HAP-1 (cell line): ENCODE results near the gene PROSER1.
"Not testable (repeated sequence)": the region's sequence is repeated elsewhere in the genome, so short reads cannot be mapped to it uniquely, and the experiment has no call there.

ENCODE experiments used
- DNase-seq, 2 experiments: peaks; one replicate each; pipeline ENCODE4 v3.0.0-alpha.2; 2016 to 2020; ENCODE audit warnings: low spot score in 2 of 2
- H3K27me3 ChIP-seq: fragments of 250-450 bp; sonication (Bioruptor Pico); 2 replicates; pipeline ENCODE4 v1.5.1; 2020; ENCODE audit warnings: low read depth, mild to moderate bottlenecking, moderate library complexity
- H3K36me3 ChIP-seq: fragments of 250-450 bp; sonication (Bioruptor Pico); replicated peaks from 2 replicates; pipeline ENCODE4 v1.5.1; 2020; ENCODE audit warnings: mild to moderate bottlenecking
- H3K4me1 ChIP-seq: fragments of 250-450 bp; sonication (Bioruptor Pico); 2 replicates; pipeline ENCODE4 v1.5.1; 2020; ENCODE audit warnings: mild to moderate bottlenecking
- H3K4me3 ChIP-seq: fragments of 250-450 bp; sonication (Bioruptor Pico); 2 replicates; pipeline ENCODE4 v1.5.1; 2020; ENCODE audit warnings: mild to moderate bottlenecking, moderate library complexity
- H3K9me3 ChIP-seq: fragments of 250-450 bp; sonication (Bioruptor Pico); 2 replicates; pipeline ENCODE4 v1.5.1; 2020; ENCODE audit warnings: mild to moderate bottlenecking, moderate library complexity
- in situ Hi-C: fragments of 300-500 bp; cut with MboI; formaldehyde crosslinking; loops from 3 replicates; pipeline ENCODE4 v1.14.3; 2020; ENCODE audit warnings: low sequenced_read_pairs, inconsistent platforms, mixed read lengths

PROSER1 gene

DNA sequence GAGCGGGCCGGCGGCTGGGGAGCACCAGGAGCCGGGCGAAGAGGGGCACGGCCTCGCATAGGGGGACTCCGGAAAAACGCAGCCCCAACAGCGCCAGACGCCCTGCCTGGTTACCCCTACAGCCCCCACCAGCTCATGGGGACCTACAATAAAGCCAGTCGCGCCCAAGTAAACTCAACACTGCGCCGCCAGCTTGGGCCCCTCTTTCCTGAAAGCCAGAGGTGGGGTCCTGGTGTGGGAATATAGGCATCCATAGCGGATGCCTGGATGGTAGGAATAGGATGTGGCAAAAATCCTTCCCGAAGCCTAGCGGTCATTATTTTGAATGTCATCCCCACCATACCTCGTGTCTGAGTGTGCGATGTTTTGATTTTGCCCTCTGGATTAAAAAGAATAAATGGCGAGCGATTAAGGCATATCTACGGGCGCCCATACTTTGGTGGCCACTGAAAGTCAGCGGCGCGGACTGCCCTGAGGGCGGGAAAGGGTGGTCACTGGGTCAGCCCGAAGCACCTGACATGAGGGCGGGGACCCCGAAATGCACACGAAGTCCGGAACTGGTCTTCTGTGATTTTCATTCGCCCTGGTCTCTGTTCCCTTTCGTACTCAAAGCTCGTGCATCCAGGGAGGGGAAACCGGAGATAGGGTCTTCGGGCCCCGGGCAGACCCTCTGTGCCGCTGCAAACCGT lies at the start of gene PROSER1, which contains the start of gene NHLRC3:
TSS of gene PROSER1 (minus strand) at position 210 of the 689 bp plus-strand sequence. CDS start 847 bp downstream, outside the sequence.
TSS of gene NHLRC3 (plus strand) at position 577 of the 689 bp plus-strand sequence. CDS start 184 bp downstream, outside the sequence.
- no peaks in the 10 kb centered on the region for H3K9me3 ChIP-seq
- peaks cover 9% of the 10 kb centered on the region for H3K4me1 ChIP-seq
- in situ Hi-C loops = no loop called here
- H3K36me3 ChIP-seq = no peaks in the 10 kb centered on the region
- no peaks in the 10 kb centered on the region for H3K27me3 ChIP-seq
- DNase-seq = peak; percentile 76 to 92
- H3K4me3 ChIP-seq = peak within 1 kb of the TSS; percentile 69

DNA sequence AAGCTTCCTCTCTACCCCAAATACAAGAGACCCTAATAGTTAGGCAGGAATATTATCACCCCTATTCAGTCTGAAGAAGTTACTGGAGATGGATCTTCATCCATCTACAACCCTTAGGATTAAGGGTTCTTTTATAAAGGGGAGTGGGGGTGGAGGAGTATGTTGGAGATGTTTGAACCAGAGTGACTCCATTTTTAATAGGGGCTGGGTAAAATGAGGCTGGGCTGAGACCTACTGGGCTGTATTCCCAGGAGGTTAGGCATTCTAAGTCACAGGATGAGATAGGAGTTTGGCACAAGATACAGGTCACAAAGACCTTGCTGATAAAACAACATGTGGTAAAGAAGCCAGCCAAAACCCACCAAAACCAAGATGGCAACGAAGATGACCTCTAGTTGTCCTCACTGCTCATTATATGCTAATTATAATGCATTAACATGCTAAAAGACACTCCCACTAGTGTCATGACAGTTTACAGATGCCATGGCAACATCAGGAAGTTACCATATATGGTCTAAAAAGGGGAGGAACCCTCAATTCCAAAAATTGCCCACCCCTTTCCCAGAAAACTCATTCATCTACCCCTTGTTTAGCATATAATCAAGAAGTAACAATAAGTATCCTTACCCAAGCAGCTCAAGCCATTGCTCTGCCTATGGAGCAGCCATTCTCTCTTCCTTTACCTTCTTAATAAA lies 48.5 kb upstream of the PROSER1 start:
- H3K36me3 ChIP-seq, H3K27me3 ChIP-seq, H3K9me3 ChIP-seq, H3K4me3 ChIP-seq, H3K4me1 ChIP-seq, DNase-seq, in situ Hi-C loops: not testable (repeated sequence)

DNA sequence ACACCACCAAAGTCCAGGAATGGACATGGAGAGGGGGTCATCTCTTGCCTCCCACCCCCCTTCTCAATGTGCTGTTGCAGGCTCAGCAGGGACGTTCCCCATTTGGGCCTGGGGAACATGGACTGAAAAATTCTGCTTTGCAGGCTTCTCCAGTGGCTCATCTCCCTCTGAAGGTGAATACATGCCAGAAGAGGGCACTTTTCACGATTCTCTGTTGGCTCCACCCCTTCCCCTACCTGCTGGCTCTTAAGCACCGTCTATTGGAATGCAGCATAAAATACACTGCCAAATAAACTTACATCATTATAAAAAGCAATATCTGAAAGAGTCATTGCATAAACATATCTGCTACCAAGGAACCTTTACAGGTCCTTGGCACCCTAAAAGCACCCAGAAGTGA lies 36.1 kb upstream of the PROSER1 start:
- no peak for DNase-seq
- in situ Hi-C loops = no loop called here
- H3K27me3 ChIP-seq = no peaks in the 10 kb centered on the region; the same call in 1 of the 2 replicates

DNA sequence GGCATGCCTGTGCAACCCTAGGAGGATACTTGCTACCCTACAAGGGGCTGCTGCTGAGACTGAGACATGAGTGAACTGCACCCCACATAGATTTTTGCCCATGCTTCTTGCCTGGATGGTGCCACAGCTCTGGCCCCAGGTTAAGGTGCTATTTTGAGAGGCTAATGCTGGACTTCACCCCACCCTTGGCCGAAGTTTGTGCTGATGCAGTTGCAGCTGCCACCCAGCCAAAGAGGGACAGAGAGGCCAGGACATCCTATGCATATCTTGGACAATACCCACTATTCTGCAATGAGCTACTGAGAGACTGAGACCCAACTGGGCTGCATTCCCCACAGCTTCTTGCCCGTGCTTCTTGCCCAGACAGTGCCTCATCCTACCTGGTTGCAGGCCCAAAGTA lies 35.0 kb upstream of the PROSER1 start:
- Histone ChIP-seq H3K27me3 (no peaks in the 10 kb centered on the region), H3K9me3 (no peaks in the 10 kb centered on the region), H3K36me3 (no peaks in the 10 kb centered on the region), H3K4me3 (no peak overlapping the region), H3K4me1 (no peaks in the 10 kb centered on the region; the same call in 1 of the 2 replicates)
- DNase-seq = no peak
- in situ Hi-C loops = no loop called here

More for the DNA sequence above, 36.1 kb upstream of the PROSER1 start:
- no peaks in the 10 kb centered on the region for H3K36me3 ChIP-seq
- H3K4me3 ChIP-seq = no peak overlapping the region
- no peaks in the 10 kb centered on the region for H3K9me3 ChIP-seq
- H3K4me1 ChIP-seq = no peaks in the 10 kb centered on the region; the same call in 1 of the 2 replicates

DNA sequence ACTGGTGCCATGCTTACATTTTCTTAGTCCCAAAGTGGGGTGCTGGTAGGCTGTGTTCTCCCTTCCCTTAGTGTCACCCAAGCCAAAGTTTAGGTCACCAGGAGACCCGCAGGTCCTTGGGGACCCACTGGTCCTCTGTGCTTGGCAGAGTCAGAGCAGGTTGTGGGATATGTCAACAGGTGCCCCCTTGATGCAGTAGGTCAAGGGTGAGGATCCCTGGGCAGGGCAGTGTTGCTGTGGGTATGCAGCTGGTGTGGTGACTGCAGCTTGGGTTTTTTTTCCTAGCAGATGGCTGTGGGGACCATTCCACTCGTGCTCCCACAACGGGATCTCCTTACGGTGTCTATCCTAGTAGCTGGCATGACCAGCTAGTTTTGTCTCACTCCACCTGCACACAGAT lies 24.1 kb upstream of the PROSER1 start:
- H3K27me3 ChIP-seq = no peaks in the 10 kb centered on the region
- no peak for DNase-seq
- in situ Hi-C loops = loop anchor here (10.0 kb wide), 2 partner anchors 203 to 553 kb away; no protein-coding TSS in a partner anchor
- H3K36me3 ChIP-seq = no peaks in the 10 kb centered on the region
- no peaks in the 10 kb centered on the region for H3K9me3 ChIP-seq
- H3K4me3 ChIP-seq = no peak overlapping the region
- H3K4me1 ChIP-seq = no peaks in the 10 kb centered on the region

DNA sequence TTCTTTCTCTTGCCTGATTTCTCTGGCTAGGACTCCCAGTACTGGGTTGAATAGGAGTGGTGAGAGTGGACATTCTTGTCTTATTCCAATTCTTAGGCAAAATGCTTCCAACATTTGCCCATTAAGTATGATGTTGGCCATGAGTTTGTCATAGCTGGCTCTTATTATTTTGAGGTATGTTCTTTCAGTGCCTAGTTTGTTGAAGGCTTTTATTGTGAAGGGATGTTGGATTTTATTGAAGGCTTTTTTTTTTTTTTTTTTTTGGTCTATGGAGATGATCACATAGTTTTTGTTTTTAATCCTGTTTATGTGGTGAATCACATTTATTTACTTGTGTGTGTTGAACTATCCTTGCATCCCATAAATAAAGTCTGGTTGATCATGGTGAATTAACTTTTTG lies 20.2 kb upstream of the PROSER1 start:
- Histone ChIP-seq H3K36me3 (no peaks in the 10 kb centered on the region), H3K27me3 (no peaks in the 10 kb centered on the region), H3K4me1 (no peaks in the 10 kb centered on the region), H3K4me3 (no peak overlapping the region), H3K9me3 (no peaks in the 10 kb centered on the region)
- no peak for DNase-seq
- in situ Hi-C loops = no loop called here

DNA sequence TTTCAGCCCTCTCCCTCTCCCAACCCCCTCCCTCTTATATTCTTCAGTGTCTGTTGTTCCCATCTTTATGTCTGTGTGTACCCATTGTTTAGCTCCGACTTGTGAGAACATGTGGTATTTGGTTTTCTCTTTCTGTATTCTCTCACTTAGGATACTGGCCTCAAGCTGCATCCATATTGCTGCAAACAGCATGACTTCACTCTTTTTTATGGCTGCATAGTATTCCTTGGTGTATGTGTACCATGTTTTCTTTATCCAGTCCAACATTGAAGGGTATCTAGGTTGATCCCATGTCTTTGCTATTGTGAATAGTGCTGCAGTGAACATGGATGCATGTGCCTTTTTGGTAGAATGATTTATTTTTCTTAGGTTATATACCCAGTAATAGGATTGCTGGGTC lies 18.1 kb upstream of the PROSER1 start:
- in situ Hi-C loops = no loop called here
- Histone ChIP-seq H3K36me3 (no peaks in the 10 kb centered on the region), H3K4me3 (no peak overlapping the region), H3K9me3 (no peaks in the 10 kb centered on the region), H3K4me1 (peaks cover 9% of the 10 kb centered on the region), H3K27me3 (no peaks in the 10 kb centered on the region)
- DNase-seq = no peak

DNA sequence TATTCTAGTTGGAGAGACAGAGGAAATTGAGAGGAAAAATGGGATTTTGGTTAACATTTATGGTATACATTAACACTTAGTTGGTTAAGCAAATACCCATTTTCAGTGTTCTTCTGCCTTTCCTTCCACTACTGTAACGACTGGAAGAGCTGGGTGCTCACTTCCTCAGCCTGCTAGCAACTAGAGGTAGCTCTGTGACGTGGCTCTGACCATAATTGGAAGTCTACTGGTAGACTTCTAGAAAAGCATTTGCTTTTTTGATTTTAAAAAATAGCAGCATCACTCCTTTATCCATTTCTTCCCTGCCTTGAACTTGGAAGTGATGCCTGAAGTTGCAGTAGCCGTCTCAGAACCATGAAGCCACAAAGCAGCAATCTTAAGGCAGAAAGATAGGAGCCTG lies 16.2 kb upstream of the PROSER1 start:
- H3K4me3 ChIP-seq = no peak overlapping the region
- H3K36me3 ChIP-seq = no peaks in the 10 kb centered on the region
- no peaks in the 10 kb centered on the region for H3K9me3 ChIP-seq
- no peak for DNase-seq
- H3K27me3 ChIP-seq = no peaks in the 10 kb centered on the region
- in situ Hi-C loops = no loop called here
- H3K4me1 ChIP-seq = peaks cover 12% of the 10 kb centered on the region

DNA sequence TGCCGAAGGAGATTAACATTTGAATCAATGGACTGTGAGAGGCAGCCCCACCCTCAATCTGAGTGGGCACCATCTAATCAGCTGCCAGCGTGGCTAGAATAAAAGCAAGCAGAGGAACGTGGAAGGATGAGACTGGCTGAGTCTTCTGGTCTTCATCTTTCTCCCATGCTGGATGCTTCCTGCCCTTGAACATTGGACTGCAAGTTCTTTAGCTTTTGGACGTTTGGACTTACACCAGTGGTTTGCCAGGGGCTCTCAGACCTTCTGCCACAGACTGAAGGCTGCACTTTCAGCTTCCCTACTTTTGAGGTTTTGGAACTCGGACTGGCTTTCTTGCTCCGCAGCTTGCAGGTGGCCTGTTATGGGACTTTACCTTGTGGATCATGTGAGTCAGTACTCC lies 15.1 kb upstream of the PROSER1 start:
- DNase-seq = peak; percentile 31 to 49
- in situ Hi-C loops = no loop called here
- H3K27me3 ChIP-seq = no peaks in the 10 kb centered on the region
- peaks cover 12% of the 10 kb centered on the region for H3K4me1 ChIP-seq
- no peak overlapping the region for H3K4me3 ChIP-seq
- no peaks in the 10 kb centered on the region for H3K9me3 ChIP-seq
- H3K36me3 ChIP-seq = no peaks in the 10 kb centered on the region

DNA sequence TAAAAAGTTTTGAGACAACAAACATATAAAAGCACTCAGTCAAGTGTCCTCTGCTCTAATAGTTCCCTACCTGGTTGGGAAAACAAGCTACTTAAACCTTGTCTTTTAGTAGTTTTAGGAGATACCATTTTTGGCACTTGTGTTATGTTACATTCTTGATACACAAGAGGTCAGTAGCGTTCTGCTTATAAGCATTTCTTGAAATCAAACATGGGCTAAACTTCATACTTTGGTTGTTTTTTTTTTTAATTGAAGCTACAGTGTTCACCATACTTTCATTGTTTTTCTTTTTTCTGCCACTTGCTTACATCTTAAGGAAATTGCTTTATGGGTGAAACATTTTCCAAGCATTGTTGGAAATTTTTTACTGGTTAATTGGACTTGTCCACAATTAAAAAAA lies 13.3 kb upstream of the PROSER1 start:
- no peaks in the 10 kb centered on the region for H3K9me3 ChIP-seq
- peak in 1 of 2 experiments; percentile 69 for DNase-seq
- no peaks in the 10 kb centered on the region for H3K36me3 ChIP-seq
- H3K27me3 ChIP-seq = no peaks in the 10 kb centered on the region
- in situ Hi-C loops = no loop called here
- no peak overlapping the region for H3K4me3 ChIP-seq
- peaks cover 12% of the 10 kb centered on the region for H3K4me1 ChIP-seq

DNA sequence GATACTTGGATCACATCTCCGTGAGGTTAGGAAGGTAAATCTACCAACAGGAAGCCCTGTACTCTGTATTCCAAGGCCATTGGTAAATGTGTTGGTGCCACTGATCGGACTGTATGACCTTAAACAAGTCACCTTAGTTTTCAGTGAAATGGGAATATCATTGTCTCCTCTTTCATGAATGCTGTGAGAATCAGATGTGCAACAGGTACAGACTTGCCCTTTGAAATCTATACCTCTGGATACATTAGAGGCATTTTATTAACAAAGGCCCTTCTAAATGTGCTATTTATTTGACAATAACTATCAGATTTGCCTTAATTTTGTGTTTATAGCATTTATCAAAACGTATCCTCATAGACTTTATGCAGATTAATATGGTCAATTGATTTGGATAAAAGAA lies 11.4 kb upstream of the PROSER1 start:
- no peak for DNase-seq
- Histone ChIP-seq H3K4me3 (no peak overlapping the region), H3K4me1 (peaks cover 12% of the 10 kb centered on the region), H3K36me3 (no peaks in the 10 kb centered on the region), H3K27me3 (no peaks in the 10 kb centered on the region), H3K9me3 (no peaks in the 10 kb centered on the region)
- in situ Hi-C loops = no loop called here

DNA sequence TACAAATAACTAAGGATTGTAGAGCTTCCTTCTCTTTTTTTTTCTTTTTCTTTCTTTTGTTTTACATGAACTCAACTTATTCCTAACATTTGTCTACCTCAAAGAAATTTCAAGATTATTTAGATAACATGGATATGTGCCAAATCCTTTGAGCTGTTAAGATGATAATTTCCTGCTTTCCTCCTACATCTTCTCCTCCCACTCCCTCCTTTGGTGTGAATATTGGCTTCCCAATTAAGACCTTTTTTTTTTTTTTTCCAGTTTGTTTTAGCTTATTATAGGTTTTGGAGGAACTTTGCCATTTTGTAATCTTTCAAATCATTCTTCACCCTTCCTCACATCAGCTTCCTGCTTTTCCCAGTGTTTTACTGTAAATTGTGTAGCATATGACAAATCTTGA lies 10.9 kb upstream of the PROSER1 start:
- H3K36me3 ChIP-seq = no peaks in the 10 kb centered on the region
- H3K4me1 ChIP-seq = peaks cover 12% of the 10 kb centered on the region
- in situ Hi-C loops = no loop called here
- DNase-seq = no peak
- H3K9me3 ChIP-seq = no peaks in the 10 kb centered on the region
- H3K4me3 ChIP-seq = no peak overlapping the region
- no peaks in the 10 kb centered on the region for H3K27me3 ChIP-seq

DNA sequence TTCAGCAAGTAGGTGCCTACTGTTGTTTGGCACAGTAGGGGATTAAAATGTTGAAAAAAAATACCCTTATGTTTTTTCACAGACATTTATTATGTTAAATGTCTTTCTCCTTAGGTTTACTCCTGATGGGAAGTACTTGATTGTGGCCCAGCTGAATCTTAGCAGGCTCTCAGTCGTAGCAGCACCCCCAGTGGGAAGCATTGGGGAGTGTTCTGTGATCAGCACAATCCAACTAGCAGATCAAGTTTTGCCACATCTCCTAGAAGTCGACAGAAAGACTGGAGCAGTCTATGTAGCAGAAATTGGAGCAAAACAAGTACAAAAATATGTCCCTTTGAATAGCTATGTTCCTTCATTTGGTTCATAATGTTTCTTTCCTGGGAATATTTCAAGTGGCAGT lies 9.7 kb upstream of the PROSER1 start:
- H3K36me3 ChIP-seq = no peaks in the 10 kb centered on the region
- peak in 1 of 2 experiments; percentile 24 for DNase-seq

DNA sequence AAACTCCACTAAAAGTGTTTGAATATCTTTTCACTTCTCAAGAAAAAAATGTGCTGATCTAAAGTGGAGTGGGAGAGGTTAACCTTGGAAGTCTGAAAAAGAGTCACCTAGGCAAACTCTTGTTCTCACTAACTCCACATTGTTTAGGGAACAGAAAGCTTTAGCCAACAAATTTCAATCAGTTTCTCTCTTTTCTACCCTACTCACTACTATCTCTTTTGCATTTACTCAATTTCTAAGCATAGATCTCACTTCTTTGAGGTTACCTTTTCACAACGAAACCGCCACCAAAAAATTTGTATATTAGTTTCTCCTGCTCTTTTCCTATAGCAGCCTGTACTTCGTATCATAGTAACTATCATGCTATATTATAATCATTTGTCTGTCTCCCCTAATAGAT lies 6.6 kb upstream of the PROSER1 start:
- in situ Hi-C loops = no loop called here
- Histone ChIP-seq H3K36me3 (no peaks in the 10 kb centered on the region), H3K4me1 (peaks cover 1% of the 10 kb centered on the region; the same call in 1 of the 2 replicates), H3K27me3 (no peaks in the 10 kb centered on the region), H3K9me3 (no peaks in the 10 kb centered on the region), H3K4me3 (no peak overlapping the region)
- no peak for DNase-seq

More for the DNA sequence above, 9.7 kb upstream of the PROSER1 start:
- H3K27me3 ChIP-seq = no peaks in the 10 kb centered on the region
- H3K4me3 ChIP-seq = no peak overlapping the region
- in situ Hi-C loops = no loop called here
- H3K4me1 ChIP-seq = peaks cover 8% of the 10 kb centered on the region
- no peaks in the 10 kb centered on the region for H3K9me3 ChIP-seq
